Skeletal muscle tissue (tissue), 4 donors: ENCODE measurements around the gene SPPL2A. TPM values are rescaled to one million over a fixed set of nuclear protein-coding genes. Genes with fewer than 3 reads are reported as not detected.
A peak's percentile ranks its signal among the peaks of the same experiment; 100 is the strongest.

Experiments used
- H3K27ac ChIP-seq: one replicate; pipeline ENCODE4 v1.7.0; 2013; ENCODE audit warnings: mild to moderate bottlenecking, low read depth, low read length, inconsistent platforms
- H3K27me3 ChIP-seq, 3 donors: one replicate each; pipeline ENCODE4 v1.7.0; 2013; ENCODE audit warnings: low read length in 3 of 3; ENCODE audit not compliant: control insufficient read depth in 3 of 3, insufficient read depth in 3 of 3
- H3K36me3 ChIP-seq, 3 donors: one replicate each; pipeline ENCODE4 v1.7.0; 2013; ENCODE audit warnings: low read length in 3 of 3; ENCODE audit not compliant: control insufficient read depth in 3 of 3, insufficient read depth in 3 of 3
- H3K4me1 ChIP-seq, 3 donors: one replicate each; pipeline ENCODE4 v1.7.0; 2013; ENCODE audit warnings: low read length in 3 of 3, mild to moderate bottlenecking in 3 of 3; ENCODE audit not compliant: control insufficient read depth in 3 of 3, insufficient read depth in 3 of 3
- H3K4me3 ChIP-seq, 3 donors: one replicate each; pipeline ENCODE4 v1.7.0; 2013; ENCODE audit warnings: low read length in 3 of 3
- H3K9ac ChIP-seq, 3 donors: one replicate each; pipeline ENCODE4 v1.7.0; 2013; ENCODE audit warnings: low read length in 3 of 3, mild to moderate bottlenecking in 3 of 3, moderate library complexity in 2 of 3, low read depth in 1 of 3
- H3K9me3 ChIP-seq, 3 donors: one replicate each; pipeline ENCODE4 v1.7.0; 2013; ENCODE audit warnings: low read length in 3 of 3; ENCODE audit not compliant: control insufficient read depth in 3 of 3
- total RNA-seq: library from RNA; depleted of rRNA; stranded (reverse); fragments of >200 nt; gene quantifications from one replicate; pipeline ENCODE4 v1.2.3, GENCODE V29; 2014
- donor health status: Osteomylitis.

The SPPL2A gene
- total RNA-seq, 1 donor from 2014 or later = 33.4 TPM

DNA sequence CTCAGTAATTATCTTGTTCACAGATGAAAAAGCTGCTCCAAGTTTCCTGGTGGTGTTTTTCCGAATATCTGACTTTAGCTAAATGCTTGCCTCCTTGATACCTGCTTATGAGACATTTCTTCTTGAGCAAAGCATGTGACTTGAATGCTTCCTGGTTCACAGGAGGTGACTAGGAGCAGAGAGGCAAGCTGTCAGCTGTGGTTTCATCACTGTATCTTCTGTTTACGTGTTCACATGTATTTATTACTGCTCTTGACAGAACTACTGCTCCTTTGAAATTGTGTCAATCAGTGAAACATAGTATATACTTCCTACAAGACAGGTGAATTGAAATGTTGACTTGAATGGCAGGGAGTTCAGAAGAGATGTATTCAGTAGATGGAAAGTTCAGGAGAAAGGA lies 8.9 kb upstream of the SPPL2A start:
- Histone ChIP-seq H3K27ac (peak overlapping the region; percentile 59), H3K27me3 (no peaks in the 10 kb centered on the region), H3K4me3 (no peak overlapping the region), H3K9me3 (no peaks in the 10 kb centered on the region), H3K36me3 (peaks cover 0 to 3% (median 2%) of the 10 kb centered on the region in 3 donors), H3K9ac (no peak overlapping the region), H3K4me1 (peaks cover 12 to 19% (median 12%) of the 10 kb centered on the region in 3 donors)

- Histone ChIP-seq H3K27ac (peak overlapping the region; percentile 23), H3K4me1 (peaks cover 11 to 23% (median 12%) of the 10 kb centered on the region in 3 donors), H3K9ac (no peak overlapping the region), H3K9me3 (no peaks in the 10 kb centered on the region), H3K4me3 (peak overlapping the region in 1 of 3 donors; percentile 5), H3K27me3 (no peaks in the 10 kb centered on the region), H3K36me3 (peaks cover 0 to 3% (median 2%) of the 10 kb centered on the region in 3 donors)
These were observed 7.9 kb upstream of the SPPL2A start for GRCh38 chr15:50773389-50773788.

DNA sequence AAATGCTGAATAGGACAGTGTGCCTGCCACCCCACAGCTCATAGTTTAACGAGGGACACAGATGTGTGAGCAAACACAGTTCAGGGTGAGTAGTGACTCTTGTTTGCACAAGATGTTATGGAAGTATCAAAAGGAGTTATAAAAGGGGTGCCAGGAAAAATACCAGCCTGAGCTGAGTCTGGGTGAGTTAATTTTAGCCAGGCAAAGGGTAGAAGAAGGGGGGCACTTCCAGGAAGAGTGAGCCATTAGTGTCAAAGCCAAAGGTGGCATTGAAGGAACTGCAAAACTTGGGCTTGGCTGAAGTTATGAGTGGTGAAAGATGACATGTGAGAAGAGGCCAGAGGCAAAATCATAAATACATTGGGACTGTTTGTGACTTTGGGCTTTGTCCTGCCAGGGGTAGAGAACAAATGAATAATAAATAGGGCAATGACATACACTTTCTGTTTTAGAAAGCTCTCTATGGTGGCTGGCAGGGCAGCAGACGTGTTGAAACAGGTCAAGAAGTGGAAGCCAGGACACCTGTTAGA lies 1.9 kb upstream of the SPPL2A start:
- H3K27me3 ChIP-seq = no peaks in the 10 kb centered on the region
- H3K9me3 ChIP-seq = no peaks in the 10 kb centered on the region
- peak overlapping the region; percentile 99 for H3K27ac ChIP-seq
- H3K4me3 ChIP-seq = peak overlapping the region in 2 of 3 donors; percentile 76 to 79
- peaks cover 18 to 26% (median 22%) of the 10 kb centered on the region in 3 donors for H3K4me1 ChIP-seq
- H3K9ac ChIP-seq = peak overlapping the region; percentile 23 to 94 (median 52)
- H3K36me3 ChIP-seq = peaks cover 0 to 2% (median 0%) of the 10 kb centered on the region in 3 donors

GRCh38 chr15:50764461-50765194 lies 878 bp downstream of the SPPL2A start:
- H3K4me1 ChIP-seq = peaks cover 18 to 28% (median 22%) of the 10 kb centered on the region in 3 donors

GRCh38 chr15:50758712-50759205 lies 6.7 kb downstream of the SPPL2A start:
- peaks cover 0 to 2% (median 0%) of the 10 kb centered on the region in 3 donors for H3K36me3 ChIP-seq
- H3K9me3 ChIP-seq = no peaks in the 10 kb centered on the region
- peaks cover 4 to 13% (median 8%) of the 10 kb centered on the region in 3 donors for H3K4me1 ChIP-seq
- no peaks in the 10 kb centered on the region for H3K27me3 ChIP-seq
- H3K27ac ChIP-seq = no peak overlapping the region
- no peak overlapping the region for H3K4me3 ChIP-seq
- H3K9ac ChIP-seq = no peak overlapping the region

More at GRCh38 chr15:50764461-50765194, 878 bp downstream of the SPPL2A start:
- no peaks in the 10 kb centered on the region for H3K27me3 ChIP-seq
- H3K27ac ChIP-seq = peak overlapping the region; percentile 99
- H3K4me3 ChIP-seq = peak overlapping the region; percentile 85 to 93 (median 93)
- H3K9me3 ChIP-seq = no peaks in the 10 kb centered on the region
- peak overlapping the region; percentile 91 to 97 (median 94) for H3K9ac ChIP-seq
- H3K36me3 ChIP-seq = no peaks in the 10 kb centered on the region

- no peaks in the 10 kb centered on the region for H3K27me3 ChIP-seq
- no peak overlapping the region for H3K4me3 ChIP-seq
- H3K9ac ChIP-seq = no peak overlapping the region
- peaks cover 0 to 7% (median 5%) of the 10 kb centered on the region in 3 donors for H3K36me3 ChIP-seq
- peaks cover 7 to 14% (median 12%) of the 10 kb centered on the region in 3 donors for H3K4me1 ChIP-seq
- H3K9me3 ChIP-seq = no peaks in the 10 kb centered on the region
- no peak overlapping the region for H3K27ac ChIP-seq
These were observed 12.0 kb downstream of the SPPL2A start for GRCh38 chr15:50753463-50753862.

DNA sequence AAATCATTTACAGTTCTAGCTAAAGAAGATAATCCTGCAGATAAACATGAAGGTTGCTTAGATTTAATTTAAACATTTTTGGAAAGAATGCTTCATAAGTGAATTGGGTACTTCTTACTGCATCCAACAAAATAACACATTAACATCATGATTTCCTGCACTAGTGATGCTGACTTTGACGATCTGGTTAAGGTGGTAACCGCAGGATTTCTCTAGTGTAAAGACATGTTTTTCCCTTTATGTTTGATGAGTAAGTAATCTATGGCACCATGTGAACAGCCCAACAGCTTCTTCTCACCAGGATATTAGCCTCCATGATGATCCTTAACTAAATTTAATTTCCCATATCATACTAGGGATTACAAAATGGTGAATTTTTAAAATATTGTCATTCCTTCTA lies 14.1 kb downstream of the SPPL2A start:
- Histone ChIP-seq H3K4me3 (no peak overlapping the region), H3K9ac (no peak overlapping the region), H3K27me3 (no peaks in the 10 kb centered on the region), H3K27ac (no peak overlapping the region), H3K36me3 (peaks cover 0 to 22% (median 16%) of the 10 kb centered on the region in 3 donors), H3K9me3 (no peaks in the 10 kb centered on the region), H3K4me1 (peaks cover 7 to 14% (median 12%) of the 10 kb centered on the region in 3 donors)

DNA sequence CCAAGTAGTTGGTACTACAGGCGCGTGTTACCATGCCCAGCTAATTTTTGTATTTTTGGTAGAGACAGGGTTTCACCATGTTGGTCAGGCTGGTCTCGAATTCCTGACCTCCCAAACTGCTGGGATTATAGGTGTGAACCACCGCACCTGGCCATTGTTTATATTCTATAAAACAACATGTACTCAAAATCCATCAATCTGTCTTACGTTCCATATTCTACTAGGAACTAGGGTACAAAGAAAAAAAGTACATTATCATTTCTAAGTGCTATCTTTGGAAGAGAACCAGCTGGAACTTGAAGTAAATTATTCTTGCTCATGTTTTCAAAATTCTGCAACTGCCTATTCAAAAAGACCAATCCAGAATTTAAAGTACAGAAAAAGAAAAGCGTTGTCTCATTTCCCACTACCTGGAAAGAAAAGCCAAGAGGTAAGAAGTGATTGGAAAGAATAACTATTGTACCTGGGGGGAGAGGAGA lies 15.2 kb downstream of the SPPL2A start:
- peaks cover under 1 to 28% (median 16%) of the 10 kb centered on the region in 3 donors for H3K36me3 ChIP-seq
- H3K27ac ChIP-seq = no peak overlapping the region
- no peak overlapping the region for H3K4me3 ChIP-seq

GRCh38 chr15:50747523-50747922 lies 18.0 kb downstream of the SPPL2A start:
- Histone ChIP-seq H3K9me3 (no peaks in the 10 kb centered on the region), H3K27me3 (no peaks in the 10 kb centered on the region), H3K36me3 (peaks cover 5 to 44% (median 19%) of the 10 kb centered on the region in 3 donors), H3K9ac (no peak overlapping the region), H3K27ac (no peak overlapping the region), H3K4me1 (peaks cover 5 to 8% (median 6%) of the 10 kb centered on the region in 3 donors), H3K4me3 (no peak overlapping the region)

More for the DNA sequence above, 15.2 kb downstream of the SPPL2A start:
- Histone ChIP-seq H3K4me1 (peaks cover 7 to 14% (median 12%) of the 10 kb centered on the region in 3 donors), H3K9me3 (no peaks in the 10 kb centered on the region), H3K27me3 (no peaks in the 10 kb centered on the region), H3K9ac (no peak overlapping the region)

GRCh38 chr15:50744601-50745000 lies 20.9 kb downstream of the SPPL2A start:
- H3K9ac ChIP-seq = no peak overlapping the region
- peaks cover 0 to 2% (median 0%) of the 10 kb centered on the region in 3 donors for H3K4me1 ChIP-seq
- no peaks in the 10 kb centered on the region for H3K27me3 ChIP-seq
- no peak overlapping the region for H3K4me3 ChIP-seq
- peaks cover 8 to 49% (median 20%) of the 10 kb centered on the region in 3 donors for H3K36me3 ChIP-seq
- no peaks in the 10 kb centered on the region for H3K9me3 ChIP-seq
- H3K27ac ChIP-seq = no peak overlapping the region
